Uterus (tissue), 2 donors: ENCODE results near the gene SKA1.

Experiments used
- POLR2A ChIP-seq, 2 donors: fragments of 450-650 bp; IDR thresholded peaks; one replicate each; pipeline ENCODE4 v1.6.1; 2016; ENCODE audit warnings: antibody characterized with exemption in 2 of 2, mild to moderate bottlenecking in 1 of 2, moderate library complexity in 1 of 2
- TF ChIP-seq, protein P1 (sequence below), 4 experiments: fragments of 200-600 bp in 2 of 4; fragments of 450-650 bp in 2 of 4; sonication (generic) in 2 of 4; IDR thresholded peaks; one replicate each; pipeline ENCODE4 v1.5.1; 2016 to 2019; ENCODE audit warnings: antibody characterized with exemption in 4 of 4, mild to moderate bottlenecking in 2 of 4, moderate library complexity in 1 of 4

DNA sequence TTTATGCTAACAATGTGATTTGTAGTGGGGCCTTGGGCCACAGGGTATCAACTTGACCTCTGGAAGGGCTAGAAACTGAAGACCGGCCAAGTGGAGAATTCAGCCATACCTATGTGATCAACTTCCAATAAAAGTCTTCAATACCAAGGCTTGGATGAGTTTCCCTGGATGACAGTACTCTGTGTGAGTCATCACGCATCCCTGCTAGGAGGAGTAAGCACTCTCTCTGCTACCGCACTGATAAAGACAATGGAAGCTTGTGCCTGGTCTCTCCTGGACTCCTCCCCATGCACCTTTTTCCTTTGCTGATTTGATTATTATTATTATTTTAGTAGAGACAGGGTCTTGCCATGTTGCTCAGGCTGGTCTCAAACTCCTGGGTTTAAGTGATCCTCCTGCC is 58.1 kb downstream of the SKA1 start:
- TF ChIP-seq, protein P1, sequence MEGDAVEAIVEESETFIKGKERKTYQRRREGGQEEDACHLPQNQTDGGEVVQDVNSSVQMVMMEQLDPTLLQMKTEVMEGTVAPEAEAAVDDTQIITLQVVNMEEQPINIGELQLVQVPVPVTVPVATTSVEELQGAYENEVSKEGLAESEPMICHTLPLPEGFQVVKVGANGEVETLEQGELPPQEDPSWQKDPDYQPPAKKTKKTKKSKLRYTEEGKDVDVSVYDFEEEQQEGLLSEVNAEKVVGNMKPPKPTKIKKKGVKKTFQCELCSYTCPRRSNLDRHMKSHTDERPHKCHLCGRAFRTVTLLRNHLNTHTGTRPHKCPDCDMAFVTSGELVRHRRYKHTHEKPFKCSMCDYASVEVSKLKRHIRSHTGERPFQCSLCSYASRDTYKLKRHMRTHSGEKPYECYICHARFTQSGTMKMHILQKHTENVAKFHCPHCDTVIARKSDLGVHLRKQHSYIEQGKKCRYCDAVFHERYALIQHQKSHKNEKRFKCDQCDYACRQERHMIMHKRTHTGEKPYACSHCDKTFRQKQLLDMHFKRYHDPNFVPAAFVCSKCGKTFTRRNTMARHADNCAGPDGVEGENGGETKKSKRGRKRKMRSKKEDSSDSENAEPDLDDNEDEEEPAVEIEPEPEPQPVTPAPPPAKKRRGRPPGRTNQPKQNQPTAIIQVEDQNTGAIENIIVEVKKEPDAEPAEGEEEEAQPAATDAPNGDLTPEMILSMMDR (IDR thresholded peaks at IDR 0.05) = no peak
- no peak for TF ChIP-seq POLR2A (IDR thresholded peaks at IDR 0.05)
